DOHH2 (cell line): ENCODE measurements around the gene CENPP.

Source experiments
- H3F3A ChIP-seq: fragments of 200-600 bp; sonication (generic), shearing (Covaris generic); 2 replicates; pipeline ENCODE4 v1.6.0; 2016; ENCODE audit warnings: antibody characterized with exemption, mild to moderate bottlenecking; ENCODE audit not compliant: control insufficient read depth, insufficient read depth
- H3K27ac ChIP-seq: fragments of 200-600 bp; sonication (generic); 2 replicates; pipeline ENCODE4 v1.5.1; 2014; ENCODE audit warnings: low read depth, mild to moderate bottlenecking, low read length, moderate library complexity
- H3K27me3 ChIP-seq: fragments of 200-600 bp; sonication (generic); 2 replicates; pipeline ENCODE4 v1.6.1; 2014; ENCODE audit warnings: mild to moderate bottlenecking, low read length, mixed read lengths; ENCODE audit not compliant: control insufficient read depth
- H3K36me3 ChIP-seq: fragments of 200-600 bp; sonication (generic); 2 replicates; pipeline ENCODE4 v1.6.1; 2014; ENCODE audit warnings: mild to moderate bottlenecking, low read length, moderate library complexity, mixed read lengths; ENCODE audit not compliant: control insufficient read depth
- H3K4me1 ChIP-seq: fragments of 200-600 bp; sonication (generic); 2 replicates; pipeline ENCODE4 v1.6.1; 2014; ENCODE audit warnings: mild to moderate bottlenecking, low read length, mixed read lengths; ENCODE audit not compliant: control insufficient read depth
- H3K4me2 ChIP-seq: fragments of 200-600 bp; sonication (generic); 2 replicates; pipeline ENCODE4 v1.6.0; 2014; ENCODE audit warnings: mild to moderate bottlenecking, low read length, moderate library complexity
- H3K4me3 ChIP-seq: fragments of 200-600 bp; sonication (generic); 2 replicates; pipeline ENCODE4 v1.5.1; 2014; ENCODE audit warnings: mild to moderate bottlenecking, low read length, mixed read lengths
- H3K79me2 ChIP-seq: fragments of 200-600 bp; sonication (generic); 2 replicates; pipeline ENCODE4 v1.6.1; 2014; ENCODE audit warnings: mild to moderate bottlenecking, low read length, mixed read lengths; ENCODE audit not compliant: control insufficient read depth
- H3K9me2 ChIP-seq: fragments of 200-600 bp; sonication (generic); replicated peaks from 2 replicates; pipeline ENCODE4 v1.6.1; 2014; ENCODE audit warnings: mild to moderate bottlenecking, low read length, mixed read lengths; ENCODE audit not compliant: control insufficient read depth
- H3K9me3 ChIP-seq: fragments of 200-600 bp; sonication (generic); 2 replicates; pipeline ENCODE4 v1.6.1; 2014; ENCODE audit warnings: antibody characterized with exemption, low read length, mixed read lengths; ENCODE audit not compliant: control insufficient read depth, insufficient read depth
- H4K20me1 ChIP-seq: fragments of 200-600 bp; sonication (generic); 2 replicates; pipeline ENCODE4 v1.6.0; 2014; ENCODE audit warnings: low read depth, mild to moderate bottlenecking, antibody characterized with exemption, low read length, moderate library complexity; ENCODE audit not compliant: control insufficient read depth, insufficient read depth
- EZH2phosphoT487 ChIP-seq: fragments of 200-600 bp; sonication (generic); IDR thresholded peaks from 2 replicates; pipeline ENCODE4 v1.6.1; 2017; ENCODE audit warnings: borderline replicate concordance, mild to moderate bottlenecking, antibody characterized with exemption, low read length, moderate library complexity, mixed read lengths
- TF ChIP-seq, protein P1 (sequence below): fragments of 200-600 bp; sonication (generic); IDR thresholded peaks from one replicate; pipeline ENCODE4 v1.5.1; 2014; ENCODE audit warnings: antibody characterized with exemption, mild to moderate bottlenecking, low read depth, low read length; ENCODE audit not compliant: poor library complexity, severe bottlenecking

CENPP gene

DNA sequence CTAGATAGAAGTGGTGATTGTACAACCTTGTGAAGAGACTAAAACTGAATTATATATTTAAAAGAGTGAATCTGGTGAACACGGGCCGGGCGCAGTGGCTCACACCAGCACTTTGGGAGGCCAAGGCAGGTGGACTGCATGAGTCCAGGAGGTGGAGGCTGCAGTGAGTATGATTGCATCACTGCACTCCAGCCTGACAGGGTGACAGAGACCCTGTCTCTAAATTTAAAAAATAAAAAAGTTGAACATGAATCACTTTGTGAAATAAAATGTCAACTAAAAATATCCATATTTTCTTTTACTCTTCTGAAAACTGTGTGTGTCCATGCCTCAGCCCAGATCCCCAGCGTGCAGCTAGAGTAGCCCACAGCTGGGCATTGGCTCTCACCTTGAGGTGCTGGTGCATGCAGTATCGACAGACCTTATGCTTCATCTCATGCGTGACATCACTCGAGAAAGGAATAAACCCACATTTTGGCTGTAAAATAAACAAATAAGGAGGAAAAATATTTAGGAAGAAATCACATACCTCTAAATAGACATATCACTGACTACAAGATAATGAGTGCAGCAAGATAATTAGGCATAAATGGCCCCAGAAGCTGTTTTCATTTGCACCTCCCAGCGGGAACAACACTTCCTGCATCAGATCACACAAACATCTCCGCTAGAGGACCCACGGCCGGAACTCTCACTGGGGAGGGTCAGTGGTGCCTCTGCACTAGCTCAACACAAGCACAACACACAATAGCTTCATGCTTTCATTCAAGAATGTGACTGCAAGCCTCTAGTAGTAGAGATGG, 322.1 kb downstream of the CENPP start:
- no peaks in the 10 kb centered on the region for H3K9me3 ChIP-seq
- H4K20me1 ChIP-seq: no peaks in the 10 kb centered on the region
- no peaks in the 10 kb centered on the region for H3K9me2 ChIP-seq
- no peak for TF ChIP-seq EZH2phosphoT487
- TF ChIP-seq, protein P1, sequence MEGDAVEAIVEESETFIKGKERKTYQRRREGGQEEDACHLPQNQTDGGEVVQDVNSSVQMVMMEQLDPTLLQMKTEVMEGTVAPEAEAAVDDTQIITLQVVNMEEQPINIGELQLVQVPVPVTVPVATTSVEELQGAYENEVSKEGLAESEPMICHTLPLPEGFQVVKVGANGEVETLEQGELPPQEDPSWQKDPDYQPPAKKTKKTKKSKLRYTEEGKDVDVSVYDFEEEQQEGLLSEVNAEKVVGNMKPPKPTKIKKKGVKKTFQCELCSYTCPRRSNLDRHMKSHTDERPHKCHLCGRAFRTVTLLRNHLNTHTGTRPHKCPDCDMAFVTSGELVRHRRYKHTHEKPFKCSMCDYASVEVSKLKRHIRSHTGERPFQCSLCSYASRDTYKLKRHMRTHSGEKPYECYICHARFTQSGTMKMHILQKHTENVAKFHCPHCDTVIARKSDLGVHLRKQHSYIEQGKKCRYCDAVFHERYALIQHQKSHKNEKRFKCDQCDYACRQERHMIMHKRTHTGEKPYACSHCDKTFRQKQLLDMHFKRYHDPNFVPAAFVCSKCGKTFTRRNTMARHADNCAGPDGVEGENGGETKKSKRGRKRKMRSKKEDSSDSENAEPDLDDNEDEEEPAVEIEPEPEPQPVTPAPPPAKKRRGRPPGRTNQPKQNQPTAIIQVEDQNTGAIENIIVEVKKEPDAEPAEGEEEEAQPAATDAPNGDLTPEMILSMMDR: no peak
- no peaks in the 10 kb centered on the region for H3K27me3 ChIP-seq
- H3K27ac ChIP-seq: no peak overlapping the region
- H3K36me3 ChIP-seq: peaks cover 50% of the 10 kb centered on the region
- H3F3A ChIP-seq: no peaks in the 10 kb centered on the region
- no peaks in the 10 kb centered on the region for H3K79me2 ChIP-seq
- H3K4me2 ChIP-seq: no peak overlapping the region
- no peak overlapping the region for H3K4me3 ChIP-seq
- no peaks in the 10 kb centered on the region for H3K4me1 ChIP-seq

DNA sequence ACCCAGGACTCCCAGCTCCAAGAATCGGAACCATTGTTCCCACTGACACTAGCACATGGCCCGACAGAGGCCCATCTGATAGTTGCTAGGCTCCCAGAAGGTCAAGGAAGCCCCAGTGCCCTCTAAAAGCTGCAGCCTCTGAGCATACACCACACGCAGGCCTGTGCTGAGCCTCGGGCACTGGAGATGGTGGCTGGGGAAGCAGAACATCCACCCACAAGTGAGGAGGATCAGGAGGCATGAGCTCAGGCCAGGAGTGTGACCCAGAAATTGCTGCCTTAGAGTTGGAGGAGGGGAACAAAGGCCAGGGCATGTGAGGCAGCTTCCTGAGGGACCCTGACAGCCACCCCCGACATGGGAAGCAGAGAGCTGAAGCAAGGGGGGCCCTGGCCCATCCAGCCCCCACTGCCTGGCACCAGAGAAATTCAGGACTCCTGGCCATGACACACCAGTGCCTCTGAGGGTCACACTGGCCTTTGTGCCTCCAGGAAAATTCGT, 322.8 kb downstream of the CENPP start:
- Histone ChIP-seq H3K9me3 (no peaks in the 10 kb centered on the region), H3K4me2 (no peak overlapping the region), H3K27ac (no peak overlapping the region), H3K79me2 (no peaks in the 10 kb centered on the region), H3K36me3 (peaks cover 47% of the 10 kb centered on the region), H4K20me1 (no peaks in the 10 kb centered on the region), H3K4me3 (no peak overlapping the region), H3F3A (no peaks in the 10 kb centered on the region), H3K27me3 (no peaks in the 10 kb centered on the region), H3K9me2 (no peaks in the 10 kb centered on the region), H3K4me1 (no peaks in the 10 kb centered on the region)
- TF ChIP-seq EZH2phosphoT487: no peak

DNA sequence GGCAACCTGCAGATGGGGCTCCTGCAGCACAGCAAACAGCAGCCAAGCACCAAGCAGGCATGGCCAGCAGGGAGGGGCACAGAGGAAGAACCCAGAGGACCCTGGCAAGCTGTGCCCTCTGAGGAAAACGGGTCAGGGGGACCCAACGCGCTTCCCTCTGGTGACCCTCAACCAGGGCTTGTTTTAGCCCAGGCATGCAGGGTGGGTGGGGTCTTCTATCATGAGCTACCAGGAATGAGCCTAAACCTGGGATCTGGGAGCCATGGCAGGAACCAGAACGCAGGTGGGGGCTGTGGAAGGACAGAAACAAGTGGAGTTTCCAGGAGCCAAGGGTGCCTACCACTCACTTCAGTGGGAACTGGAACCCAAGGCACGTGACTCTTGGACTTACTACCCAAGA, 323.3 kb downstream of the CENPP start:
- no peak overlapping the region for H3K27ac ChIP-seq
- no peak overlapping the region for H3K4me2 ChIP-seq
- TF ChIP-seq, protein P1: no peak
- H3K27me3 ChIP-seq: no peaks in the 10 kb centered on the region
- no peaks in the 10 kb centered on the region for H3K79me2 ChIP-seq
- H3F3A ChIP-seq: no peaks in the 10 kb centered on the region
- H3K4me3 ChIP-seq: no peak overlapping the region
- peaks cover 42% of the 10 kb centered on the region for H3K36me3 ChIP-seq
- H4K20me1 ChIP-seq: no peaks in the 10 kb centered on the region
- H3K9me2 ChIP-seq: no peaks in the 10 kb centered on the region
- H3K4me1 ChIP-seq: peaks cover under 1% of the 10 kb centered on the region; the same call in 1 of the 2 replicates
- no peaks in the 10 kb centered on the region for H3K9me3 ChIP-seq

GRCh38 chr9:92650296-92650695, 324.5 kb downstream of the CENPP start:
- no peaks in the 10 kb centered on the region for H4K20me1 ChIP-seq
- no peak overlapping the region for H3K27ac ChIP-seq
- no peaks in the 10 kb centered on the region for H3K9me2 ChIP-seq
- peaks cover 35% of the 10 kb centered on the region for H3K36me3 ChIP-seq
- no peaks in the 10 kb centered on the region for H3K27me3 ChIP-seq
- H3F3A ChIP-seq: no peaks in the 10 kb centered on the region
- H3K79me2 ChIP-seq: no peaks in the 10 kb centered on the region; the same call in 1 of the 2 replicates
- H3K4me3 ChIP-seq: no peak overlapping the region
- H3K9me3 ChIP-seq: no peaks in the 10 kb centered on the region
- no peak overlapping the region for H3K4me2 ChIP-seq
- peaks cover 12% of the 10 kb centered on the region for H3K4me1 ChIP-seq
- TF ChIP-seq, protein P1: no peak
- no peak for TF ChIP-seq EZH2phosphoT487
